Measurements from ENCODE around the gene PHACTR3. TPM values are rescaled to one million over a fixed set of nuclear protein-coding genes. Genes with fewer than 3 reads are reported as not detected.
A peak's percentile ranks its signal among the peaks of the same experiment; 100 is the strongest.

Gene PHACTR3
- total and polyA plus RNA-seq, 7 experiments from 2014 or later = 0.49 TPM; not detected in 6

- Mint-ChIP-seq H3K27ac (no peak overlapping the region), H3K9me3 (no peaks in the 10 kb centered on the region), H3K4me1 (peaks cover 4 to 10% (median 5%) of the 10 kb centered on the region in 7 donors), H3K36me3 (no peaks in the 10 kb centered on the region), H3K4me3 (no peak overlapping the region), H3K27me3 (peaks cover 10 to 30% (median 25%) of the 10 kb centered on the region in 5 donors)
- intact Hi-C loops (cut with micrococcal nuclease) = no loop called here
- no peak overlapping the region for H3K27ac ChIP-seq (ENCODE audit: low read depth, low read length)
- no peak overlapping the region for H3K4me3 ChIP-seq (ENCODE audit: low read length)
- H3K36me3 ChIP-seq (ENCODE audit: control insufficient read depth in 2 of 3, insufficient read depth in 3 of 3, low read length in 3 of 3) = no peaks in the 10 kb centered on the region
- ChIA-PET POLR2A (no interaction called here), CTCF (no interaction called here)
- no peaks in the 10 kb centered on the region for H3K9me3 ChIP-seq (ENCODE audit: control insufficient read depth in 2 of 3, low read length in 3 of 3)
- DNase-seq (no peak), ATAC-seq (no peak)
- H3K27me3 ChIP-seq (ENCODE audit: control insufficient read depth in 2 of 2, insufficient read depth in 2 of 2, low read length in 2 of 2) = no peaks in the 10 kb centered on the region
- H3K4me1 ChIP-seq (ENCODE audit: control insufficient read depth in 2 of 2, insufficient read depth in 2 of 2, low read length in 2 of 2) = no peaks in the 10 kb centered on the region
Observed at GRCh38 chr20:59568509-59569024, 35.8 kb upstream of the PHACTR3 start.

- Histone ChIP-seq H3K9me3 (ENCODE audit: control insufficient read depth in 2 of 3, low read length in 3 of 3) (no peaks in the 10 kb centered on the region), H3K27me3 (ENCODE audit: control insufficient read depth in 2 of 2, insufficient read depth in 2 of 2, low read length in 2 of 2) (no peaks in the 10 kb centered on the region), H3K27ac (ENCODE audit: low read depth, low read length) (no peak overlapping the region), H3K4me3 (ENCODE audit: low read length) (no peak overlapping the region), H3K36me3 (ENCODE audit: control insufficient read depth in 2 of 3, insufficient read depth in 3 of 3, low read length in 3 of 3) (no peaks in the 10 kb centered on the region), H3K4me1 (ENCODE audit: control insufficient read depth in 2 of 2, insufficient read depth in 2 of 2, low read length in 2 of 2) (no peaks in the 10 kb centered on the region)
- Mint-ChIP-seq H3K9me3 (no peaks in the 10 kb centered on the region), H3K4me1 (peaks cover 4 to 10% (median 5%) of the 10 kb centered on the region in 7 donors), H3K4me3 (no peak overlapping the region), H3K36me3 (no peaks in the 10 kb centered on the region), H3K27me3 (peaks cover 10 to 31% (median 22%) of the 10 kb centered on the region in 5 donors), H3K27ac (peak overlapping the region in 1 of 9 donors; percentile 14)
- DNase-seq (no peak), ATAC-seq (no peak)
- CTCF ChIA-PET = no interaction called here
- POLR2A ChIA-PET = no interaction called here
- intact Hi-C loops (cut with micrococcal nuclease) = no loop called here
Observed at GRCh38 chr20:59569305-59569704, 35.0 kb upstream of the PHACTR3 start.

- H3K9me3 Mint-ChIP-seq = no peaks in the 10 kb centered on the region
- no peaks in the 10 kb centered on the region for H3K4me1 ChIP-seq (ENCODE audit: control insufficient read depth in 2 of 2, insufficient read depth in 2 of 2, low read length in 2 of 2)
- no peak for ATAC-seq
- no peaks in the 10 kb centered on the region for H3K36me3 ChIP-seq (ENCODE audit: control insufficient read depth in 2 of 3, insufficient read depth in 3 of 3, low read length in 3 of 3)
- H3K27ac Mint-ChIP-seq = no peak overlapping the region
- peaks cover 5 to 10% (median 6%) of the 10 kb centered on the region in 7 donors for H3K4me1 Mint-ChIP-seq
- H3K9me3 ChIP-seq (ENCODE audit: control insufficient read depth in 2 of 3, low read length in 3 of 3) = no peaks in the 10 kb centered on the region
- ChIA-PET POLR2A (no interaction called here), CTCF (interaction anchor here (0.7 to 1.3 kb wide), 4 partner anchors 9 to 43 kb away, joined by 3 to 7 read pairs (median 3); no protein-coding TSS in a partner anchor)
- no peak for DNase-seq
- H3K27me3 ChIP-seq (ENCODE audit: control insufficient read depth in 2 of 2, insufficient read depth in 2 of 2, low read length in 2 of 2) = no peaks in the 10 kb centered on the region
- intact Hi-C loops (cut with micrococcal nuclease) = no loop called here
- H3K27ac ChIP-seq (ENCODE audit: low read depth, low read length) = no peak overlapping the region
- no peak overlapping the region for H3K4me3 ChIP-seq (ENCODE audit: low read length)
- peaks cover 19 to 49% (median 36%) of the 10 kb centered on the region in 5 donors for H3K27me3 Mint-ChIP-seq
- peak overlapping the region in 8 of 10 donors; percentile 30 to 80 (median 72) for H3K4me3 Mint-ChIP-seq
- H3K36me3 Mint-ChIP-seq = no peaks in the 10 kb centered on the region
Observed at GRCh38 chr20:59571151-59571550, 33.2 kb upstream of the PHACTR3 start.

GRCh38 chr20:59571551-59572314, 32.6 kb upstream of the PHACTR3 start:
- no peaks in the 10 kb centered on the region for H3K9me3 ChIP-seq (ENCODE audit: control insufficient read depth in 2 of 3, low read length in 3 of 3)
- DNase-seq = peak; percentile 26 to 58 (median 54)
- Mint-ChIP-seq H3K4me1 (peaks cover 5 to 10% (median 6%) of the 10 kb centered on the region in 7 donors), H3K4me3 (peak overlapping the region; percentile 30 to 80 (median 72)), H3K36me3 (no peaks in the 10 kb centered on the region), H3K27me3 (peaks cover 25 to 55% (median 42%) of the 10 kb centered on the region in 5 donors), H3K27ac (peak overlapping the region in 1 of 9 donors; percentile 49), H3K9me3 (no peaks in the 10 kb centered on the region)
- no peaks in the 10 kb centered on the region for H3K36me3 ChIP-seq (ENCODE audit: control insufficient read depth in 2 of 3, insufficient read depth in 3 of 3, low read length in 3 of 3)
- no peaks in the 10 kb centered on the region for H3K4me1 ChIP-seq (ENCODE audit: control insufficient read depth in 2 of 2, insufficient read depth in 2 of 2, low read length in 2 of 2)
- CTCF ChIA-PET = interaction anchor here (0.5 to 1.3 kb wide), 3 partner anchors 10 to 654 kb away, joined by 3 to 7 read pairs (median 3); no protein-coding TSS in a partner anchor
- POLR2A ChIA-PET = no interaction called here
- intact Hi-C loops (cut with micrococcal nuclease) = no loop called here
- ATAC-seq = peak; percentile 82
- peak overlapping the region; percentile 70 for H3K4me3 ChIP-seq (ENCODE audit: low read length)
- H3K27me3 ChIP-seq (ENCODE audit: control insufficient read depth in 2 of 2, insufficient read depth in 2 of 2, low read length in 2 of 2) = no peaks in the 10 kb centered on the region
- no peak overlapping the region for H3K27ac ChIP-seq (ENCODE audit: low read depth, low read length)

GRCh38 chr20:59572515-59572914, 31.8 kb upstream of the PHACTR3 start:
- Mint-ChIP-seq H3K9me3 (no peaks in the 10 kb centered on the region), H3K36me3 (no peaks in the 10 kb centered on the region), H3K4me1 (peaks cover 5 to 10% (median 6%) of the 10 kb centered on the region in 7 donors), H3K27ac (no peak overlapping the region), H3K27me3 (peaks cover 26 to 54% (median 43%) of the 10 kb centered on the region in 5 donors), H3K4me3 (peak overlapping the region in 2 of 10 donors; percentile 71 to 75)
- Histone ChIP-seq H3K27ac (ENCODE audit: low read depth, low read length) (no peak overlapping the region), H3K27me3 (ENCODE audit: control insufficient read depth in 2 of 2, insufficient read depth in 2 of 2, low read length in 2 of 2) (no peaks in the 10 kb centered on the region), H3K4me1 (ENCODE audit: control insufficient read depth in 2 of 2, insufficient read depth in 2 of 2, low read length in 2 of 2) (no peaks in the 10 kb centered on the region), H3K4me3 (ENCODE audit: low read length) (no peak overlapping the region), H3K9me3 (ENCODE audit: control insufficient read depth in 2 of 3, low read length in 3 of 3) (no peaks in the 10 kb centered on the region), H3K36me3 (ENCODE audit: control insufficient read depth in 2 of 3, insufficient read depth in 3 of 3, low read length in 3 of 3) (no peaks in the 10 kb centered on the region)
- DNase-seq (no peak), ATAC-seq (no peak)
- intact Hi-C loops (cut with micrococcal nuclease) = no loop called here
- ChIA-PET CTCF (interaction anchor here (1.3 kb wide), 1 partner anchor 9 kb away, joined by 7 read pairs; no protein-coding TSS in a partner anchor), POLR2A (no interaction called here)

DNA sequence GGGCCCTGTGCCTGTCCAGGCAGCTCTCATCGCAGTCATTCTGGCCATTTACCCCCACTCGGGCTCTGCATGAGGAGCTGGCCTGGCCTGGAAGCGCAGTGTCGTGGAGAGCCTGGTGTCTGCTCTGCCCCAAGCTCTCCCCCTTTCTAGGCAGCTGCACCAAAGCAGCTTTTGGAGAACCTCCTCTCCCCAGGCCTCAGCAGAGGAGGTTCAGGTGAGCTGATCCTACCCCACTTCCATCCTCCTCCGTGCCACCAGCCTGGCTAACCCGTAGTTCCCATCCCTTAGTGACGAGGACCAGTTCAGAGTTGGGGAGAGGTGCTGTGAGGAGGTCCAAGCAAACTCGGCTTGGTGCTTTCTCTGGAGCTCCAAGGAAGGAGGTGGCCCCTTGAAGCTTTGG, 30.5 kb upstream of the PHACTR3 start:
- ChIA-PET POLR2A (no interaction called here), CTCF (interaction anchor here (1.0 kb wide), 1 partner anchor 11 kb away, joined by 3 read pairs; no protein-coding TSS in a partner anchor)
- Mint-ChIP-seq H3K4me3 (no peak overlapping the region), H3K4me1 (peaks cover 5 to 10% (median 6%) of the 10 kb centered on the region in 7 donors), H3K27ac (no peak overlapping the region), H3K27me3 (peaks cover 29 to 53% (median 43%) of the 10 kb centered on the region in 5 donors), H3K9me3 (no peaks in the 10 kb centered on the region), H3K36me3 (no peaks in the 10 kb centered on the region)
- DNase-seq (no peak), ATAC-seq (no peak)
- intact Hi-C loops (cut with micrococcal nuclease) = no loop called here
- Histone ChIP-seq H3K27ac (ENCODE audit: low read depth, low read length) (no peak overlapping the region), H3K4me1 (ENCODE audit: control insufficient read depth in 2 of 2, insufficient read depth in 2 of 2, low read length in 2 of 2) (no peaks in the 10 kb centered on the region), H3K27me3 (ENCODE audit: control insufficient read depth in 2 of 2, insufficient read depth in 2 of 2, low read length in 2 of 2) (no peaks in the 10 kb centered on the region), H3K4me3 (ENCODE audit: low read length) (no peak overlapping the region), H3K36me3 (ENCODE audit: control insufficient read depth in 2 of 3, insufficient read depth in 3 of 3, low read length in 3 of 3) (no peaks in the 10 kb centered on the region), H3K9me3 (ENCODE audit: control insufficient read depth in 2 of 3, low read length in 3 of 3) (no peaks in the 10 kb centered on the region)

Data from naive thymus-derived CD4-positive, alpha-beta T cell (primary cell).